HEK293 (cell line): ENCODE measurements around the gene MBOAT2.

ENCODE experiments used
- GFI1B ChIP-seq: fragments of 450-650 bp; formaldehyde crosslinking; IDR thresholded peaks from 2 replicates; pipeline ENCODE4 v1.5.1; 2016; ENCODE audit warnings: missing biosample characterization, missing genetic modification characterization
- GLIS1 ChIP-seq: fragments of 450-650 bp; formaldehyde crosslinking; IDR thresholded peaks from 2 replicates; pipeline ENCODE4 v1.5.1; 2016; ENCODE audit warnings: missing biosample characterization, missing genetic modification characterization
- HOXD13 ChIP-seq: sonication (generic); formaldehyde crosslinking; IDR thresholded peaks from 2 replicates; pipeline ENCODE4 v1.8.0; 2022; ENCODE audit warnings: missing genetic modification reagents, borderline replicate concordance
- KLF8 ChIP-seq: fragments of 450-650 bp; formaldehyde crosslinking; IDR thresholded peaks from 2 replicates; pipeline ENCODE4 v1.5.1; 2016; ENCODE audit warnings: missing biosample characterization, missing genetic modification characterization
- PRDM1 ChIP-seq: fragments of 450-650 bp; formaldehyde crosslinking; IDR thresholded peaks from 2 replicates; pipeline ENCODE4; 2016; ENCODE audit warnings: missing biosample characterization, missing genetic modification characterization
- SP2 ChIP-seq: fragments of 450-650 bp; formaldehyde crosslinking; IDR thresholded peaks from 2 replicates; pipeline ENCODE4 v1.5.1; 2016; ENCODE audit warnings: missing biosample characterization, missing genetic modification characterization
- SP3 ChIP-seq: fragments of 450-650 bp; formaldehyde crosslinking; IDR thresholded peaks from 2 replicates; pipeline ENCODE4 v1.5.1; 2016; ENCODE audit warnings: missing biosample characterization, missing genetic modification characterization
- YY2 ChIP-seq: fragments of 450-650 bp; formaldehyde crosslinking; IDR thresholded peaks from 2 replicates; pipeline ENCODE4 v1.5.1; 2016; ENCODE audit warnings: missing biosample characterization, missing genetic modification characterization
- ZBTB1 ChIP-seq: fragments of 450-650 bp; formaldehyde crosslinking; IDR thresholded peaks from 2 replicates; pipeline ENCODE4 v1.5.1; 2016; ENCODE audit warnings: missing biosample characterization, missing genetic modification characterization
- ZBTB17 ChIP-seq: fragments of 450-650 bp; formaldehyde crosslinking; IDR thresholded peaks from 2 replicates; pipeline ENCODE4 v1.5.1; 2016; ENCODE audit warnings: missing biosample characterization, missing genetic modification characterization
- ZBTB48 ChIP-seq: fragments of 450-650 bp; formaldehyde crosslinking; IDR thresholded peaks from 2 replicates; pipeline ENCODE4 v1.5.1; 2016; ENCODE audit warnings: missing biosample characterization, missing genetic modification characterization
- ZEB2 ChIP-seq: fragments of 450-650 bp; formaldehyde crosslinking; IDR thresholded peaks from 2 replicates; pipeline ENCODE4 v1.5.1; 2016; ENCODE audit warnings: missing biosample characterization, missing genetic modification characterization
- ZFHX2 ChIP-seq: fragments of 450-650 bp; formaldehyde crosslinking; conservative IDR thresholded peaks from 2 replicates; pipeline ENCODE4 v1.5.1; 2016; ENCODE audit warnings: missing biosample characterization, missing genetic modification characterization
- ZFP37 ChIP-seq: fragments of 450-650 bp; formaldehyde crosslinking; IDR thresholded peaks from 2 replicates; pipeline ENCODE4 v1.5.1; 2016; ENCODE audit warnings: missing biosample characterization, missing genetic modification characterization
- ZIC2 ChIP-seq: fragments of 450-650 bp; formaldehyde crosslinking; IDR thresholded peaks from 2 replicates; pipeline ENCODE4 v1.5.1; 2016; ENCODE audit warnings: missing biosample characterization, missing genetic modification characterization
- ZNF174 ChIP-seq: fragments of 450-650 bp; formaldehyde crosslinking; IDR thresholded peaks from 2 replicates; pipeline ENCODE4 v1.5.0; 2017; ENCODE audit warnings: missing biosample characterization, mild to moderate bottlenecking, missing genetic modification characterization
- ZNF335 ChIP-seq: fragments of 450-650 bp; formaldehyde crosslinking; conservative IDR thresholded peaks from 2 replicates; pipeline ENCODE4 v1.5.1; 2016; ENCODE audit warnings: missing biosample characterization, missing genetic modification characterization
- ZNF341 ChIP-seq: fragments of 450-650 bp; formaldehyde crosslinking; IDR thresholded peaks from 2 replicates; pipeline ENCODE4; 2016; ENCODE audit warnings: low read depth, missing biosample characterization, missing genetic modification characterization
- ZNF391 ChIP-seq: fragments of 450-650 bp; formaldehyde crosslinking; IDR thresholded peaks from 2 replicates; pipeline ENCODE4 v1.5.1; 2016; ENCODE audit warnings: low read depth, missing biosample characterization, missing genetic modification characterization, borderline replicate concordance
- ZNF423 ChIP-seq: fragments of 450-650 bp; formaldehyde crosslinking; IDR thresholded peaks from 2 replicates; pipeline ENCODE4 v1.5.1; 2016; ENCODE audit warnings: missing biosample characterization, missing genetic modification characterization
- ZNF544 ChIP-seq: fragments of 450-650 bp; formaldehyde crosslinking; IDR thresholded peaks from 2 replicates; pipeline ENCODE4 v1.5.0; 2017; ENCODE audit warnings: missing biosample characterization, missing genetic modification characterization
- ZNF600 ChIP-seq: fragments of 450-650 bp; formaldehyde crosslinking; IDR thresholded peaks from 2 replicates; pipeline ENCODE4 v1.5.1; 2016; ENCODE audit warnings: missing biosample characterization, missing genetic modification characterization
- ZNF701 ChIP-seq: fragments of 450-650 bp; formaldehyde crosslinking; IDR thresholded peaks from 2 replicates; pipeline ENCODE4 v1.5.1; 2016; ENCODE audit warnings: missing biosample characterization, missing genetic modification characterization
- ZNF707 ChIP-seq: fragments of 450-650 bp; formaldehyde crosslinking; IDR thresholded peaks from 2 replicates; pipeline ENCODE4 v1.5.1; 2016; ENCODE audit warnings: missing biosample characterization, missing genetic modification characterization
- TF ChIP-seq, protein P1 (sequence below): fragments of 450-650 bp; formaldehyde crosslinking; IDR thresholded peaks from 2 replicates; pipeline ENCODE4 v1.5.1; 2016; ENCODE audit warnings: missing biosample characterization, missing genetic modification characterization
- TF ChIP-seq, protein P2 (sequence below): sonication (generic); formaldehyde crosslinking; IDR thresholded peaks from 2 replicates; pipeline ENCODE4 v1.8.1; 2022; ENCODE audit warnings: mild to moderate bottlenecking, moderate library complexity, missing genetic modification reagents
- TF ChIP-seq, protein P3 (sequence below): fragments of 450-650 bp; formaldehyde crosslinking; optimal IDR thresholded peaks from 2 replicates; pipeline ENCODE3; 2016; ENCODE audit warnings: missing biosample characterization, mild to moderate bottlenecking, missing genetic modification characterization
- TF ChIP-seq, protein P4 (sequence below): fragments of 450-650 bp; formaldehyde crosslinking; IDR thresholded peaks from 2 replicates; pipeline ENCODE4 v1.5.1; 2016; ENCODE audit warnings: missing biosample characterization, missing genetic modification characterization
- TF ChIP-seq, protein P5 (sequence below): fragments of 450-650 bp; formaldehyde crosslinking; IDR thresholded peaks from 2 replicates; pipeline ENCODE4 v1.5.1; 2017; ENCODE audit warnings: missing biosample characterization, missing genetic modification characterization

The MBOAT2 gene

DNA sequence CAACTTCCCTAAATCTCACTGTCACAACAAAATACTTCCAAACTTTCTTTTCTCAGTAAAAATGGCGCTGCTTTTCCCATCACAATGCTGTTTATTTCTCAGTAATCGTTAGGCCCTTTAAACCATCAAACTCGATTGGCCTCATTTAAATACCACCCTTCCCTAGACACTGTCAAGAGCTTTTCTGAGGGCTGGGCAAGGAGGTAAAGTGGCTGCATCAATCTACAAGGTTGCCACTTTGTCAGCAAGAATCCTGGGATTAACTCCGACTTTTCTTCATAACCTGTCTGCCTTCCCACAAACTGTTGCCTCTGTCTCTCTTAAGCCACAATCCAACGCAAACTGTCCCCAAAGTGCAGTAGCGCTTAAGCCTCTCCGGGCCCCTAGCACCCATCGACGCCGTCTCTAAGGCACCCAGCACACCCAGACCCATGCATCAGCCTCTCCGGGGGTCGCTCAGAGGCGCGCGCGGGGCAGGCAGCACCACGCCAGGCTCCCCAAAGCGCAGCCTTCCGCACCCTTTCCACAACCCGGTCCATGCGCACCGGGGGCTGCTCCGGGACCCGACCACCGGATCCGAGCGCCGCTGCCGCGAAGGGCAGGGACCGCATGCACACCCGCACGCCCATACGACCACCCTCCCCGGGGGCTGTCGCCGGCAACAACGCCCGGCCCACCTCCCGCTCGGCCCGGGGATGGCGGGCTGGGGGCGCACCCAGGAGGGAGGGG is 683 bp downstream of the MBOAT2 start (continued):
- TF ChIP-seq, protein P1, sequence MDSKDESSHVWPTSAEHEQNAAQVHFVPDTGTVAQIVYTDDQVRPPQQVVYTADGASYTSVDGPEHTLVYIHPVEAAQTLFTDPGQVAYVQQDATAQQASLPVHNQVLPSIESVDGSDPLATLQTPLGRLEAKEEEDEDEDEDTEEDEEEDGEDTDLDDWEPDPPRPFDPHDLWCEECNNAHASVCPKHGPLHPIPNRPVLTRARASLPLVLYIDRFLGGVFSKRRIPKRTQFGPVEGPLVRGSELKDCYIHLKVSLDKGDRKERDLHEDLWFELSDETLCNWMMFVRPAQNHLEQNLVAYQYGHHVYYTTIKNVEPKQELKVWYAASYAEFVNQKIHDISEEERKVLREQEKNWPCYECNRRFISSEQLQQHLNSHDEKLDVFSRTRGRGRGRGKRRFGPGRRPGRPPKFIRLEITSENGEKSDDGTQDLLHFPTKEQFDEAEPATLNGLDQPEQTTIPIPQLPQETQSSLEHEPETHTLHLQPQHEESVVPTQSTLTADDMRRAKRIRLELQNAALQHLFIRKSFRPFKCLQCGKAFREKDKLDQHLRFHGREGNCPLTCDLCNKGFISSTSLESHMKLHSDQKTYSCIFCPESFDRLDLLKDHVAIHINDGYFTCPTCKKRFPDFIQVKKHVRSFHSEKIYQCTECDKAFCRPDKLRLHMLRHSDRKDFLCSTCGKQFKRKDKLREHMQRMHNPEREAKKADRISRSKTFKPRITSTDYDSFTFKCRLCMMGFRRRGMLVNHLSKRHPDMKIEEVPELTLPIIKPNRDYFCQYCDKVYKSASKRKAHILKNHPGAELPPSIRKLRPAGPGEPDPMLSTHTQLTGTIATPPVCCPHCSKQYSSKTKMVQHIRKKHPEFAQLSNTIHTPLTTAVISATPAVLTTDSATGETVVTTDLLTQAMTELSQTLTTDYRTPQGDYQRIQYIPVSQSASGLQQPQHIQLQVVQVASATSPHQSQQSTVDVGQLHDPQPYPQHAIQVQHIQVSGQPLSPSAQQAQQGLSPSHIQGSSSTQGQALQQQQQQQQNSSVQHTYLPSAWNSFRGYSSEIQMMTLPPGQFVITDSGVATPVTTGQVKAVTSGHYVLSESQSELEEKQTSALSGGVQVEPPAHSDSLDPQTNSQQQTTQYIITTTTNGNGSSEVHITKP (tag by site-specific recombination): no peak
- TF ChIP-seq SP3 (tag by site-specific recombination): peak; percentile 58
- no peak for TF ChIP-seq HOXD13 (CRISPR knock-in tag)
- TF ChIP-seq PRDM1: peak; percentile 56; the same call in 1 of the 2 replicates
- TF ChIP-seq, protein P2, sequence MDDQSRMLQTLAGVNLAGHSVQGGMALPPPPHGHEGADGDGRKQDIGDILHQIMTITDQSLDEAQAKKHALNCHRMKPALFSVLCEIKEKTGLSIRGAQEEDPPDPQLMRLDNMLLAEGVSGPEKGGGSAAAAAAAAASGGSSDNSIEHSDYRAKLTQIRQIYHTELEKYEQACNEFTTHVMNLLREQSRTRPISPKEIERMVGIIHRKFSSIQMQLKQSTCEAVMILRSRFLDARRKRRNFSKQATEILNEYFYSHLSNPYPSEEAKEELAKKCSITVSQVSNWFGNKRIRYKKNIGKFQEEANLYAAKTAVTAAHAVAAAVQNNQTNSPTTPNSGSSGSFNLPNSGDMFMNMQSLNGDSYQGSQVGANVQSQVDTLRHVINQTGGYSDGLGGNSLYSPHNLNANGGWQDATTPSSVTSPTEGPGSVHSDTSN: 0 out of 2 replicates have a peak, but pooled peaks have one; percentile 51
- TF ChIP-seq, protein P3, sequence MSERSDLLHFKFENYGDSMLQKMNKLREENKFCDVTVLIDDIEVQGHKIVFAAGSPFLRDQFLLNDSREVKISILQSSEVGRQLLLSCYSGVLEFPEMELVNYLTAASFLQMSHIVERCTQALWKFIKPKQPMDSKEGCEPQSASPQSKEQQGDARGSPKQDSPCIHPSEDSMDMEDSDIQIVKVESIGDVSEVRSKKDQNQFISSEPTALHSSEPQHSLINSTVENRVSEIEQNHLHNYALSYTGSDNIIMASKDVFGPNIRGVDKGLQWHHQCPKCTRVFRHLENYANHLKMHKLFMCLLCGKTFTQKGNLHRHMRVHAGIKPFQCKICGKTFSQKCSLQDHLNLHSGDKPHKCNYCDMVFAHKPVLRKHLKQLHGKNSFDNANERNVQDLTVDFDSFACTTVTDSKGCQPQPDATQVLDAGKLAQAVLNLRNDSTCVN (tag by site-specific recombination): peak; percentile 74
- TF ChIP-seq, protein P4, sequence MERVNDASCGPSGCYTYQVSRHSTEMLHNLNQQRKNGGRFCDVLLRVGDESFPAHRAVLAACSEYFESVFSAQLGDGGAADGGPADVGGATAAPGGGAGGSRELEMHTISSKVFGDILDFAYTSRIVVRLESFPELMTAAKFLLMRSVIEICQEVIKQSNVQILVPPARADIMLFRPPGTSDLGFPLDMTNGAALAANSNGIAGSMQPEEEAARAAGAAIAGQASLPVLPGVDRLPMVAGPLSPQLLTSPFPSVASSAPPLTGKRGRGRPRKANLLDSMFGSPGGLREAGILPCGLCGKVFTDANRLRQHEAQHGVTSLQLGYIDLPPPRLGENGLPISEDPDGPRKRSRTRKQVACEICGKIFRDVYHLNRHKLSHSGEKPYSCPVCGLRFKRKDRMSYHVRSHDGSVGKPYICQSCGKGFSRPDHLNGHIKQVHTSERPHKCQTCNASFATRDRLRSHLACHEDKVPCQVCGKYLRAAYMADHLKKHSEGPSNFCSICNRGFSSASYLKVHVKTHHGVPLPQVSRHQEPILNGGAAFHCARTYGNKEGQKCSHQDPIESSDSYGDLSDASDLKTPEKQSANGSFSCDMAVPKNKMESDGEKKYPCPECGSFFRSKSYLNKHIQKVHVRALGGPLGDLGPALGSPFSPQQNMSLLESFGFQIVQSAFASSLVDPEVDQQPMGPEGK (tag by site-specific recombination): peak; percentile 73
- TF ChIP-seq ZNF423: peak; percentile 97
- 0 out of 2 replicates have a peak, but pooled peaks have one; percentile 32 for TF ChIP-seq ZFHX2
- no peak for TF ChIP-seq ZNF701 (tag by site-specific recombination)
- no peak for TF ChIP-seq ZNF707 (tag by site-specific recombination)
- TF ChIP-seq ZNF391: no peak
- TF ChIP-seq ZBTB1: no peak
- TF ChIP-seq ZNF600 (tag by site-specific recombination): peak; percentile 59; the same call in 1 of the 2 replicates
- TF ChIP-seq ZNF544 (tag by site-specific recombination): no peak
- TF ChIP-seq ZIC2 (tag by site-specific recombination): peak; percentile 26; the same call in 1 of the 2 replicates
- TF ChIP-seq YY2 (tag by site-specific recombination): no peak
- TF ChIP-seq SP2 (tag by site-specific recombination): peak; percentile 53
- no peak for TF ChIP-seq GFI1B (tag by site-specific recombination)
- TF ChIP-seq ZBTB17 (tag by site-specific recombination): peak; percentile 92
- TF ChIP-seq ZNF174 (tag by site-specific recombination): no peak
- TF ChIP-seq ZNF335 (tag by site-specific recombination): peak; percentile 60
- no peak for TF ChIP-seq ZFP37 (tag by site-specific recombination)
- TF ChIP-seq, protein P5, sequence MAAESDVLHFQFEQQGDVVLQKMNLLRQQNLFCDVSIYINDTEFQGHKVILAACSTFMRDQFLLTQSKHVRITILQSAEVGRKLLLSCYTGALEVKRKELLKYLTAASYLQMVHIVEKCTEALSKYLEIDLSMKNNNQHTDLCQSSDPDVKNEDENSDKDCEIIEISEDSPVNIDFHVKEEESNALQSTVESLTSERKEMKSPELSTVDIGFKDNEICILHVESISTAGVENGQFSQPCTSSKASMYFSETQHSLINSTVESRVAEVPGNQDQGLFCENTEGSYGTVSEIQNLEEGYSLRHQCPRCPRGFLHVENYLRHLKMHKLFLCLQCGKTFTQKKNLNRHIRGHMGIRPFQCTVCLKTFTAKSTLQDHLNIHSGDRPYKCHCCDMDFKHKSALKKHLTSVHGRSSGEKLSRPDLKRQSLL (tag by site-specific recombination): no peak
- 0 out of 2 replicates have a peak, but pooled peaks have one; percentile 24 for TF ChIP-seq KLF8 (tag by site-specific recombination)
- peak; percentile 26; the same call in 1 of the 2 replicates for TF ChIP-seq ZEB2 (tag by site-specific recombination)
- TF ChIP-seq GLIS1: peak; percentile 53
- peak; percentile 61; the same call in 1 of the 2 replicates for TF ChIP-seq ZBTB48 (tag by site-specific recombination)
- peak; percentile 19; the same call in 1 of the 2 replicates for TF ChIP-seq ZNF341
